K562 (cell line): ENCODE results near the gene ATP8B2. TPM values are rescaled to one million over a fixed set of nuclear protein-coding genes. Genes with fewer than 3 reads are reported as not detected.

Experiments
- BDP1 ChIP-seq: IDR thresholded peaks from 3 replicates; pipeline ENCODE4 v1.6.1; 2011; ENCODE audit not compliant: insufficient read length, insufficient read depth
- CHD1 ChIP-seq: fragments of 200-600 bp; sonication (generic); IDR thresholded peaks from one replicate; pipeline ENCODE4 v1.6.1; 2012; ENCODE audit warnings: mild to moderate bottlenecking, moderate library complexity, low read length, inconsistent platforms
- EWSR1 ChIP-seq: fragments of 450-650 bp; IDR thresholded peaks from 2 replicates; pipeline ENCODE4 v1.6.1; 2018; ENCODE audit warnings: borderline replicate concordance, mild to moderate bottlenecking, low read depth, moderate library complexity; ENCODE audit not compliant: partially characterized antibody
- FOXK2 ChIP-seq, 2 experiments: fragments of 450-650 bp; IDR thresholded peaks in 1 of 2; conservative IDR thresholded peaks in 1 of 2; 2 replicates each; pipeline ENCODE4 v1.6.1; 2016; ENCODE audit warnings: low read depth in 2 of 2, mild to moderate bottlenecking in 1 of 2
- HSF4 ChIP-seq: fragments of 250-450 bp; sonication (Bioruptor Pico); IDR thresholded peaks from 2 replicates; pipeline ENCODE4 v2.1.2; 2022; ENCODE audit warnings: mild to moderate bottlenecking, moderate library complexity, borderline replicate concordance
- MTA3 ChIP-seq: fragments of 450-650 bp; formaldehyde crosslinking; IDR thresholded peaks from 2 replicates; pipeline ENCODE4 v1.6.1; 2017; ENCODE audit warnings: mild to moderate bottlenecking, borderline replicate concordance
- NEUROD1 ChIP-seq: fragments of 150-350 bp; IDR thresholded peaks from 2 replicates; pipeline ENCODE4 v1.6.1; 2014; ENCODE audit warnings: borderline replicate concordance, low read length, low read depth; ENCODE audit not compliant: partially characterized antibody
- SMAD4 ChIP-seq: fragments of 250-450 bp; sonication (Bioruptor Pico); conservative IDR thresholded peaks from 2 replicates; pipeline ENCODE4 v1.8.0; 2021; ENCODE audit warnings: inconsistent platforms, mild to moderate bottlenecking, moderate library complexity
- SP2 ChIP-seq: IDR thresholded peaks from 2 replicates; pipeline ENCODE4 v1.6.1; 2011; ENCODE audit warnings: mild to moderate bottlenecking, low read depth, low read length, moderate library complexity; ENCODE audit not compliant: poor library complexity, severe bottlenecking; ENCODE audit errors: extremely low read depth
- TAF1 ChIP-seq: IDR thresholded peaks from 2 replicates; pipeline ENCODE4 v1.6.1; 2011; ENCODE audit warnings: mild to moderate bottlenecking, low read length, moderate library complexity; ENCODE audit not compliant: insufficient read depth, control insufficient read depth, severe bottlenecking; ENCODE audit errors: extremely low read depth
- TGIF2 ChIP-seq: sonication (generic); formaldehyde crosslinking; IDR thresholded peaks from 2 replicates; pipeline ENCODE4 v1.8.1; 2022; ENCODE audit warnings: mild to moderate bottlenecking, missing genetic modification reagents, moderate library complexity
- ZBTB7A ChIP-seq: IDR thresholded peaks from 2 replicates; pipeline ENCODE4 v1.6.1; 2011; ENCODE audit warnings: low read depth, mild to moderate bottlenecking, low read length, moderate library complexity, borderline replicate concordance; ENCODE audit not compliant: control insufficient read depth
- ZNF354B ChIP-seq: fragments of 250-450 bp; sonication (Bioruptor Pico); IDR thresholded peaks from 2 replicates; pipeline ENCODE4 v1.4.0; 2020
- polyA plus RNA-seq, 8 experiments: library from polyadenylated mRNA; depleted of rRNA in 4 of 8; stranded (reverse) in 5 of 8; unstranded in 3 of 8; fragments of >200 nt; fragmentation: Nextera tagmentation in 2 of 8; fragmentation: Illumina TruSeq in 1 of 8; extraction: Ambion mirVana in 2 of 8; extraction: Trizol in 1 of 8; gene quantifications; 2 replicates each; pipeline versions ENCODE4 v1.2.1 to v1.2.3, GENCODE V29; 2011 to 2014; ENCODE audit warnings: inconsistent platforms in 1 of 8, missing spikeins in 1 of 8
- total RNA-seq, 7 experiments: library from RNA; depleted of rRNA in 6 of 7; stranded (reverse); fragments of >200 nt in 6 of 7; fragmentation: Illumina TruSeq in 2 of 7; extraction: Trizol in 2 of 7; gene quantifications; 2 replicates each; pipeline versions ENCODE4 v1.2.1 to v1.2.3, GENCODE V29; 2011 to 2021; ENCODE audit warnings: low replicate concordance in 1 of 7
- TF ChIP-seq, protein P1 (sequence below): IDR thresholded peaks from 2 replicates; pipeline ENCODE4 v1.6.1; 2012; ENCODE audit warnings: low read depth, low read length, improper control_type of control experiment, borderline replicate concordance
- TF ChIP-seq, protein P2 (sequence below): fragments of 250-450 bp; sonication (Bioruptor Pico); IDR thresholded peaks from 2 replicates; pipeline ENCODE4 v1.8.0; 2021; ENCODE audit warnings: moderate library complexity, mild to moderate bottlenecking, inconsistent platforms
- TF ChIP-seq, protein P3 (sequence below): fragments of 450-650 bp; IDR thresholded peaks from 2 replicates; pipeline ENCODE4 v1.6.1; 2016; ENCODE audit warnings: missing biosample characterization, missing genetic modification characterization
- TF ChIP-seq, protein P4 (sequence below): sonication (generic); formaldehyde crosslinking; IDR thresholded peaks from 2 replicates; pipeline ENCODE4 v1.8.0; 2022; ENCODE audit warnings: mild to moderate bottlenecking, missing genetic modification reagents, borderline replicate concordance

Gene ATP8B2
- total and polyA plus RNA-seq, 9 of the 15 experiments (the other 6 are each of a cell fraction or from before 2014, with no cell fraction given): 0.27 to 33.2 (median 18.4) TPM

DNA sequence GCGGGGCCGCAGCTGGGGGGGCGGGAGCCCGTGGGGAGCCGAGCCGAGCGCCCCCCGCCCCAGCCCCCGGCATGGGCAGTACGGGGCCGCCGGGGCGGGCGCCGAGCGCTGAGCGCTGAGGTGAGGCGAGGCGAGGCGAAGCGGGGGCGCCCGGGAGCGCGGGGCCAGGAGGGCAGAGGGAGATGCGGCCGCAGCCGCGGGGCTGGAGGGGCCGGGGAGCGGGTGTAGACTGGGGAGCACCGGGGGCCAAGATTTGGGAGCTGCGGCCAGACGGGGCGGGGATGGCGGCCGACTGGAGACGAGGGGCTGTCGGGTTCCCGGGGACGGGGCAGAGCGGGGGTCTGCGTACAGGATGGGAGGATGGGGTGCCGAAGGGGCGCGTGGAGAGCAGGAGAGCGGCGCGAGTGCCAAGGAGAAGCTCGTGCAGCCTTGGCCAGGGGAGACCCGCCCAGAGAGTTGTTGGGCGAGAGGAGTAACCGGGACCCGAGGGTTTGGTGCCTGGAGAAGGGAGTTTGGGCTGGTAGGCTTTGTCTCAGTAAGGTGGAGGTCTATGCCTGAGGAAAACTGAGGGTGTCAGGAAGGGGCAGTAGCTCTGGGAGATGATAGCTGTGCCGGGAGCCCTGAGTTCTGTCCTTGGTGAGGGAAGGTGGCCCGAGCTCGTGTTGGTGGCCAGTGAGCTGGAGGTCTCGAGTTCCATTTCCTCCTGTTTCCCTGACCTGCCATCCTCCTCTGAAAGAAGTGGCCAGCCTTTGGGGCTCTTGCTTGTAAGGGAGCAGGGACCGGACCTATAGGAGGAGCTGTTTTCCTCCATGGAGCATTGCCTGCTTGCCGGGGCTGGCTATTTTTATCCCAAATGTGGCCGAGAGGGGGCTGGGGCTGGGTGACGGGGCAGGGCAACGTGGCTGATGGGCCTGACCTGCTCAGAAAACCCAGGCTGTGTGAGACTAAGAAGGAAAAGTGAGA, 539 bp downstream of the ATP8B2 start (continued):
- peak; percentile 37; the same call in 1 of the 2 replicates for TF ChIP-seq MTA3
- TF ChIP-seq ZNF354B (CRISPR knock-in tag): no peak
- TF ChIP-seq TGIF2 (CRISPR knock-in tag): no peak
- TF ChIP-seq, protein P1, sequence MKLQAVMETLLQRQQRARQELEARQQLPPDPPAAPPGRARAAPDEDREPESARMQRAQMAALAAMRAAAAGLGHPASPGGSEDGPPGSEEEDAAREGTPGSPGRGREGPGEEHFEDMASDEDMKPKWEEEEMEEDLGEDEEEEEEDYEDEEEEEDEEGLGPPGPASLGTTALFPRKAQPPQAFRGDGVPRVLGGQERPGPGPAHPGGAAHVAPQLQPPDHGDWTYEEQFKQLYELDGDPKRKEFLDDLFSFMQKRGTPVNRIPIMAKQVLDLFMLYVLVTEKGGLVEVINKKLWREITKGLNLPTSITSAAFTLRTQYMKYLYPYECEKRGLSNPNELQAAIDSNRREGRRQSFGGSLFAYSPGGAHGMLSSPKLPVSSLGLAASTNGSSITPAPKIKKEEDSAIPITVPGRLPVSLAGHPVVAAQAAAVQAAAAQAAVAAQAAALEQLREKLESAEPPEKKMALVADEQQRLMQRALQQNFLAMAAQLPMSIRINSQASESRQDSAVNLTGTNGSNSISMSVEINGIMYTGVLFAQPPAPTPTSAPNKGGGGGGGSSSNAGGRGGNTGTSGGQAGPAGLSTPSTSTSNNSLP: no peak
- TF ChIP-seq EWSR1: no peak
- TF ChIP-seq TAF1: peak; percentile 52
- TF ChIP-seq FOXK2 (conservative IDR thresholded peaks at IDR 0.05 in 1 of 2, IDR thresholded peaks at IDR 0.05 in 1 of 2; ENCODE audit: low read depth in 2 of 2): 0 out of 4 replicates have a peak, but pooled peaks of 1 of the 2 experiments have one; percentile 43
- no peak for TF ChIP-seq BDP1
- peak; percentile 58 for TF ChIP-seq NEUROD1
- TF ChIP-seq, protein P2, sequence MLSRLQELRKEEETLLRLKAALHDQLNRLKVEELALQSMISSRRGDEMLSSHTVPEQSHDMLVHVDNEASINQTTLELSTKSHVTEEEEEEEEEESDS: no peak
- TF ChIP-seq SP2: no peak
- TF ChIP-seq, protein P3, sequence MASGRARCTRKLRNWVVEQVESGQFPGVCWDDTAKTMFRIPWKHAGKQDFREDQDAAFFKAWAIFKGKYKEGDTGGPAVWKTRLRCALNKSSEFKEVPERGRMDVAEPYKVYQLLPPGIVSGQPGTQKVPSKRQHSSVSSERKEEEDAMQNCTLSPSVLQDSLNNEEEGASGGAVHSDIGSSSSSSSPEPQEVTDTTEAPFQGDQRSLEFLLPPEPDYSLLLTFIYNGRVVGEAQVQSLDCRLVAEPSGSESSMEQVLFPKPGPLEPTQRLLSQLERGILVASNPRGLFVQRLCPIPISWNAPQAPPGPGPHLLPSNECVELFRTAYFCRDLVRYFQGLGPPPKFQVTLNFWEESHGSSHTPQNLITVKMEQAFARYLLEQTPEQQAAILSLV (tag): no peak
- peak; percentile 73; the same call in 1 of the 2 replicates for TF ChIP-seq ZBTB7A
- no peak for TF ChIP-seq HSF4 (CRISPR knock-in tag)
- TF ChIP-seq SMAD4 (CRISPR knock-in tag): peak; percentile 39; the same call in 1 of the 2 replicates
- no peak for TF ChIP-seq CHD1
- TF ChIP-seq, protein P4, sequence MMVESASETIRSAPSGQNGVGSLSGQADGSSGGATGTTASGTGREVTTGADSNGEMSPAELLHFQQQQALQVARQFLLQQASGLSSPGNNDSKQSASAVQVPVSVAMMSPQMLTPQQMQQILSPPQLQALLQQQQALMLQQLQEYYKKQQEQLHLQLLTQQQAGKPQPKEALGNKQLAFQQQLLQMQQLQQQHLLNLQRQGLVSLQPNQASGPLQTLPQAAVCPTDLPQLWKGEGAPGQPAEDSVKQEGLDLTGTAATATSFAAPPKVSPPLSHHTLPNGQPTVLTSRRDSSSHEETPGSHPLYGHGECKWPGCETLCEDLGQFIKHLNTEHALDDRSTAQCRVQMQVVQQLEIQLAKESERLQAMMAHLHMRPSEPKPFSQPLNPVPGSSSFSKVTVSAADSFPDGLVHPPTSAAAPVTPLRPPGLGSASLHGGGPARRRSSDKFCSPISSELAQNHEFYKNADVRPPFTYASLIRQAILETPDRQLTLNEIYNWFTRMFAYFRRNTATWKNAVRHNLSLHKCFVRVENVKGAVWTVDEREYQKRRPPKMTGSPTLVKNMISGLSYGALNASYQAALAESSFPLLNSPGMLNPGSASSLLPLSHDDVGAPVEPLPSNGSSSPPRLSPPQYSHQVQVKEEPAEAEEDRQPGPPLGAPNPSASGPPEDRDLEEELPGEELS (CRISPR knock-in tag): no peak
